Measurements from ENCODE around the gene SSBP3.
"Not testable (repeated sequence)": the region's sequence is repeated elsewhere in the genome, so short reads cannot be mapped to it uniquely, and the experiment has no call there.

The SSBP3 gene

DNA sequence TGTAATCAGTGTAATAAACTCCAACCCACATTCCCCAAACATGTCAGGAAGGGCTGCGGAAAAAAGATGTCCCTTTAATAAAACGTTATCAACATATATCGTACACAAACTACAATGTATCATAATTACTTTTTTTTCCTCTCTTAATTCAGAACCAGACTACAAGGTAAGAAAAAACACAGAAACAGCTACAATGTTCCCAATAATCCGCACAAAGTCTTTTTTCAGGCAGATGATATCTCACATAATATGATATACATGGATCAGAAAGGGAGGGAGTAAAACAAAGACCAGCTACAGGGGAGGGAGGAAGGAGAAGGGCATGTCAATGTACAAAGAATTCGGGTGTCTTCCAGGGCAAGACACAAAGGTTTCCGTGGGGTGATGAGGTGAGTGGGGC is 180.8 kb downstream of the SSBP3 start:
- Mint-ChIP-seq H3K4me1 (ENCODE audit: low read depth) (peaks cover 11% of the 10 kb centered on the region), H3K36me3 (no peaks in the 10 kb centered on the region)

DNA sequence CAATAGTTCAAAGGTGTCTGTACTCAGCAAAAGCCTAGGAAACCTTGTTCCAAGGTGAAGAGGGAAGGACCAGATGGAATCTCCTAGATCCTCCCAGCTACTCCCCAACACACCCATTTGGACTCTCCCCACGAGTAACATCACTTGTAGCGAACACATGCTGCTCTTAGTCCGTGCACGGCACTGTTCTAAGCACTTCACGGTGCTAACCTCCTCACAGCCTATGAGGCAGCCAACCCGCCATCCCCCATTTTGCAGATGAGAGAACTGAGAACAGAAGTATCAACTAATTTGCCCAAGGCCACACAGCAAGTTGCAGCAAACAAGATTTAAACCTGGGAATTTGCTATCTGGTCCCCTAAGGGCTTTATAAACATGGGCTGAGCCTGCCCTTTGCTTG is 182.0 kb downstream of the SSBP3 start:
- Mint-ChIP-seq H3K4me3 (no peak overlapping the region), H3K27me3 (no peaks in the 10 kb centered on the region), H3K36me3 (no peaks in the 10 kb centered on the region), H3K9me3 (ENCODE audit: low read depth) (no peaks in the 10 kb centered on the region), H3K27ac (no peak overlapping the region), H3K4me1 (ENCODE audit: low read depth) (peaks cover 5% of the 10 kb centered on the region)

More for the DNA sequence above, 180.8 kb downstream of the SSBP3 start:
- Mint-ChIP-seq H3K27me3 (no peaks in the 10 kb centered on the region), H3K27ac (no peak overlapping the region), H3K9me3 (ENCODE audit: low read depth) (no peaks in the 10 kb centered on the region), H3K4me3 (no peak overlapping the region)

- no peaks in the 10 kb centered on the region for H3K27me3 Mint-ChIP-seq
- H3K27ac Mint-ChIP-seq = peak overlapping the region; percentile 11
- peaks cover under 1% of the 10 kb centered on the region for H3K36me3 Mint-ChIP-seq
- H3K4me3 Mint-ChIP-seq = no peak overlapping the region
- peaks cover 3% of the 10 kb centered on the region for H3K4me1 Mint-ChIP-seq (ENCODE audit: low read depth)
- no peaks in the 10 kb centered on the region for H3K9me3 Mint-ChIP-seq (ENCODE audit: low read depth)
Observed at GRCh38 chr1:54223441-54224202, 182.6 kb downstream of the SSBP3 start.

DNA sequence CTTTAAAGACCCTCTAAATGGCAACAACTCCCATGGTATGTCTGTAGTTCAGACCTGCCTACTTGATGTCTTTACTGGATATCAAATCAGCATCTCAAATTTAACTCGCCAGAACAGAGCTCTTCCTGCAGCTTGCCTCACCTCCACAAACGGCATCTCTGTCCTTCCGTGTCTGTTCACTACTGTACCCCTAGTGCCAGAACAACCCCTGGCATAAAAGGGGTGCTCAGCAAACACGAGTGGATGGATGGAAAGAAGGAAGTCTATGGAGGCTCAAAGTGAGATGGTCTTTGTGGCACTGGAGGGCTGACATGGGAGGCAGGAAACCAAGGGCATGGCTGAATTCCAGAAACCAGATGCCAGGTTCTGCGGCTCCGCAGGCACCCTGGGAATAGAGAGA is 183.5 kb downstream of the SSBP3 start:
- Mint-ChIP-seq H3K4me3 (no peak overlapping the region), H3K4me1 (ENCODE audit: low read depth) (peaks cover 3% of the 10 kb centered on the region), H3K27ac (no peak overlapping the region), H3K36me3 (peaks cover 3% of the 10 kb centered on the region), H3K9me3 (ENCODE audit: low read depth) (no peaks in the 10 kb centered on the region), H3K27me3 (no peaks in the 10 kb centered on the region)

DNA sequence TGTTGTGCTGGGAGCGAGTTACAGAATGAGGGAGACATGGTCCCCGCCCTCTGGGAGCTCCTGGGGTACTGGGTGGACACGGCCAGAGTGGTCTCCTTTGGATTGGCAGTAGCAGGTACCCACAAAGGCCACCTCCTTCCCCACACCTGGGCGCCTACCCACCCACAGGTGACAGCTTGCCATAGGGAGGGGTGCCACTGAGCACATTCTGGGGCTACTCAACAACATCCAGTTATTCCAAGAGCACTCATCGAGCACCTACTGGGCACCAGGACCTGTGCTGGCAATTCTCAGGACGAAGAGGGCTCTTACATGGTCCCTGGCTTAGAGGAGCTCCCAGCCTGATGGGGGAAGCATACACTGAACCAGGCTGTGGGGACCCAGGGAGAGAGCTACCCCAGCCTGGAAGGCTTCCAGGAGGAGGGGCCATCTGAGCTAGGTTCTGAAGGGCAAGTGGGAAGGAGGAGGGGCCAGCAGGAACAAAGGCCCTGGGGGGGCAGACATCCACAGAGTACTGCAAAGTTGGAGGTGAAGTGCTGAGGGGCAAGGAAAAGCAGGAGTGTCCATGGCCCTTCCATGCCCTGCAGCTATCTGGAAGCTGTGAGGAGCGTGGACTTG is 184.2 kb downstream of the SSBP3 start:
- H3K4me1 Mint-ChIP-seq (ENCODE audit: low read depth) = peaks cover 3% of the 10 kb centered on the region
- no peak overlapping the region for H3K27ac Mint-ChIP-seq
- H3K4me3 Mint-ChIP-seq = no peak overlapping the region
- peaks cover 7% of the 10 kb centered on the region for H3K36me3 Mint-ChIP-seq
- H3K9me3 Mint-ChIP-seq (ENCODE audit: low read depth) = no peaks in the 10 kb centered on the region
- no peaks in the 10 kb centered on the region for H3K27me3 Mint-ChIP-seq

- H3K9me3 Mint-ChIP-seq (ENCODE audit: low read depth) = no peaks in the 10 kb centered on the region
Observed at GRCh38 chr1:54221113-54221834, 184.9 kb downstream of the SSBP3 start.

DNA sequence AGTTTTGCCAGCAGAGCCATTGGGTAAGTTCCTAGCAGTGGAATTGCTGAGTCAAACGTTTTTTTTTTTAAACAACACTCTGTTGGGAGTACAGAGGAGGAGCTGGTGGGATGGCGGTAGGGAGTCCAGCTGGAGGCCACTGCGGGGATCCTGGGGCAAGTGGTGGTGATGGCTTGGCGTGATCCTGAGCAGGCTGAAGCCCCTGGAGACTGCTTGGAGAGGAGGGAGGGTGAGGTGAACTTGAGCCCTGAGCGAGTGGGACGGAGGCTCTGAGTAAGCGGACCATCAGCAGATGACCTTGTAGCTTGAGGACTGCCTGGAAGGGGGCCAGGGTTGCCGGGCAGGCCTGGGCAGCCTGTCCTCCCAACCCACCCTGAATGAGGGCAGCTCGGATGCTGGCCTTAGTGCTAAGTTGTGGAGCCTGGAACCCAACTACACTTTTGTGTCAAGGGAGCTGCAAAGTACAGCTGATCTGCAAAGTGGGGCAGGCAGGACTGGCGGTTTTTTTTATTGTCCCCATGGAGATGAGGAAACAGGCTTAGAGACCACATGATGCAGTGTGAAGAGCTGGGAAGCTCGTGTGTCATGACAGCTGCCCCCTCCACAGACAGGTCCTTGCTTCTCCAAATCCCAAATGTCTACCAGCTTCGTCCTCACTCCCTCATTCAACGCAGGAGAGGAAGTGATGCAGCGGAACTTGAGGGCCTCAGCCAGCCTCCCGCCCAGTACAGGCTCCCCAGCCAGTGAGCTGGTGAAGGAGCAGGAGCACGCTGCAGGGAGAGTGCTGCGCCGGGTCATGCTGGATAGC is 186.0 kb downstream of the SSBP3 start:
- H3K9me3 Mint-ChIP-seq (ENCODE audit: low read depth) = no peaks in the 10 kb centered on the region
- no peak overlapping the region for H3K4me3 Mint-ChIP-seq
- peaks cover 10% of the 10 kb centered on the region for H3K36me3 Mint-ChIP-seq
- H3K27ac Mint-ChIP-seq = peak overlapping the region; percentile 4
- H3K27me3 Mint-ChIP-seq = no peaks in the 10 kb centered on the region
- H3K4me1 Mint-ChIP-seq (ENCODE audit: low read depth) = peaks cover 3% of the 10 kb centered on the region

More at GRCh38 chr1:54221113-54221834, 184.9 kb downstream of the SSBP3 start:
- peaks cover 3% of the 10 kb centered on the region for H3K4me1 Mint-ChIP-seq (ENCODE audit: low read depth)
- H3K27ac Mint-ChIP-seq = no peak overlapping the region
- H3K27me3 Mint-ChIP-seq = no peaks in the 10 kb centered on the region
- no peak overlapping the region for H3K4me3 Mint-ChIP-seq
- peaks cover 10% of the 10 kb centered on the region for H3K36me3 Mint-ChIP-seq

DNA sequence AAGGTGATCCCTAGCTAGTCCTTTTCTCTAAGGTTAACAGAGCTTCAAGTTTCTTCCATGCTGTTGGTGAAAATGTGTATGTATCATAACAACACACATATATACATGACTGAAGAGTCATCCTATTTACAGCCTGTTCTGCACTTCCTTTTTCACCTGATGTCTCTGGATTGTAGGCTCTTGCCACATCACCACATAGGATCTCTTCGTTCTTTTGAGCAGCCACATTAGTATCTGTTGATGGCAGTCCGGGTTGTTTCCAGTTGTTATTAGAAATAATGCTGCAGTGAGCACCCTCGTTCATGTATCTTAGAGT is 186.5 kb downstream of the SSBP3 start:
- Mint-ChIP-seq H3K27me3 (no peaks in the 10 kb centered on the region), H3K36me3 (peaks cover 10% of the 10 kb centered on the region), H3K9me3 (ENCODE audit: low read depth) (no peaks in the 10 kb centered on the region), H3K27ac (peak overlapping the region; percentile 4), H3K4me3 (no peak overlapping the region), H3K4me1 (ENCODE audit: low read depth) (peaks cover 3% of the 10 kb centered on the region)

DNA sequence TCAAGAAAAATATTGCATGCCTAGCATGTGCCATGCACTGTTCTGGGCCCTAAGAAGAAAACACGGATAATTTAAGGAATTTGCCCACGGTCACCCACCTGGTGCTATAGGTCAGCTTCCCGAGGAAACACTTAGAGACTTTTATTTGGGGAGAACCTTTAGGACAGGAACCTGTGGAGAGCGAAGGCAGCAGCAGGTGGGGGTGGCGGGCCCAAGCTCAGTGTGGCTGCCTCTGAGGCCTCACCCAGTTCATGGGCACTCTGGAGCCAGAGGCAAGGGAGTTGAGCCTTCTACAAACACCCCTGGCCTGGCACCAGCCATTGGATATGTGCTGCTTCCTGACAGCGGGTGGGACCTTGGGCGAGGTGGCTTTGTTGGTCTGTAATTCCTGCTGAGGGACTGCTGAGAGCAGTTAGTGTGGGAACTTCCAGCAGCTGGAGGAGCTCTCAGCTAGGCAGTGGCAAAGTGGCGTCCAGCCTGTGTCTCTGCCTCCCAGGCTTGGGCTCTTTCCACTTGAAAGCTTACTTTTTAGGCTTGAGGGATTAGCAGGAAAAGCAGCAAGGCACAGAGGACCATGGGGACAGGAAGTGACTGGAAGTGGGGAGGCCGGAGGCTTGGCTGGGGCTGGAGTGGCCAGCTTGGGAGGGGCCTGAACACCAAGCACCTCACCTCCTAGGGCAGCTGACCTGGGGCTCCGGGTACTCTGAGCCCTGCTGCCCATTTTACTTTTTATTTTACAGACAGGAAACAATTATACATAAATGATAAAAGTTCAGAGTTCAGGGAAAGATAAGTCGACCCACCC is 187.1 kb downstream of the SSBP3 start:
- peaks cover 3% of the 10 kb centered on the region for H3K4me1 Mint-ChIP-seq (ENCODE audit: low read depth)
- H3K27me3 Mint-ChIP-seq = no peaks in the 10 kb centered on the region
- H3K4me3 Mint-ChIP-seq = no peak overlapping the region
- no peaks in the 10 kb centered on the region for H3K9me3 Mint-ChIP-seq (ENCODE audit: low read depth)
- peak overlapping the region; percentile 4 for H3K27ac Mint-ChIP-seq
- peaks cover 10% of the 10 kb centered on the region for H3K36me3 Mint-ChIP-seq

- no peak overlapping the region for H3K27ac Mint-ChIP-seq
- H3K36me3 Mint-ChIP-seq = peaks cover 15% of the 10 kb centered on the region
- no peaks in the 10 kb centered on the region for H3K9me3 Mint-ChIP-seq (ENCODE audit: low read depth)
- H3K4me3 Mint-ChIP-seq = no peak overlapping the region
- no peaks in the 10 kb centered on the region for H3K27me3 Mint-ChIP-seq
- H3K4me1 Mint-ChIP-seq (ENCODE audit: low read depth) = no peaks in the 10 kb centered on the region
Observed at GRCh38 chr1:54215523-54215922, 190.7 kb downstream of the SSBP3 start.

DNA sequence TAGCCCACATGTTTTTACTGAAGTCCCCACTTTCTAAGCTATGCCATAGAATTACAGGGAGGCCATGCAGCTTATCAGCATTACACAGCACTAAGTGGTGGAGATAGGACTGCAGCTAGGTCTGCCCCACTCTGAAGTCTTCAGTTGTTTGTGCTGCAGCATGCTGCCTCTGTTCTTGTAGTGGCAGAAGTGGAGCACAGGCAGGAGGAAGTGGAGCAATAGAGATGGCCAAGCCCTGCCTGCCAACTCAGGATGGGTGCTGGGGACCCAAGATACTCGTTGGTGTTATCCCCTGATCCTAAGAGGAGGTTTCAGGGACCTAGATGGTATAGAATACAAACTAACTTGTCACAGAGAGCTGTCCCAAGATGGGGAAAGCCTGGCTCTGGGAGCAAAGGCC is 193.3 kb downstream of the SSBP3 start:
- Mint-ChIP-seq H3K9me3 (ENCODE audit: low read depth) (no peaks in the 10 kb centered on the region), H3K27ac (no peak overlapping the region), H3K36me3 (peaks cover 16% of the 10 kb centered on the region)

DNA sequence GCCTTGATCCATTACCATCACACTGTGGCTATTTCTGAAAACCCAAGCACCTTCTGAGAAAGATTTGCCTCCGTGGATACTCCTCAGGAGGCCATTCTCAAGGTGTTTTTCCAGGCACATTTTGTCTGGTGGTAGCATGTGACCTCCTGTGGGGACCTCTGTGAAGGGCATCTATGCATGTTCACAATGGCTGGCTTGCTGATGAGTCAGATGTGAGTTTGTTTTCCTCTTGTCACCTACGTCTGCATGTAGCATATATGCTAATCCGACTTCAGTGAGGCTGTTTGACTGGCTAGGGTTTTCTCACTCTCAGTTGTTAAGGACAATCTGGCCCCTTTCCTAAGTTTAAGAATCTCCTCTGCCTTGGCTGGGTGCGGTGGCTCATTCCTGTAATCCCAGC is 198.3 kb downstream of the SSBP3 start:
- not testable (repeated sequence) for H3K27me3 Mint-ChIP-seq; H3K27ac Mint-ChIP-seq; H3K4me1 Mint-ChIP-seq (ENCODE audit: low read depth); H3K9me3 Mint-ChIP-seq (ENCODE audit: low read depth); H3K4me3 Mint-ChIP-seq
- H3K36me3 Mint-ChIP-seq = peaks cover 16% of the 10 kb centered on the region

More for the DNA sequence above, 193.3 kb downstream of the SSBP3 start:
- H3K4me1 Mint-ChIP-seq (ENCODE audit: low read depth) = no peaks in the 10 kb centered on the region
- no peaks in the 10 kb centered on the region for H3K27me3 Mint-ChIP-seq
- no peak overlapping the region for H3K4me3 Mint-ChIP-seq

- no peaks in the 10 kb centered on the region for H3K9me3 Mint-ChIP-seq (ENCODE audit: low read depth)
- H3K27me3 Mint-ChIP-seq = no peaks in the 10 kb centered on the region
- peaks cover 16% of the 10 kb centered on the region for H3K36me3 Mint-ChIP-seq
- H3K27ac Mint-ChIP-seq = no peak overlapping the region
- H3K4me1 Mint-ChIP-seq (ENCODE audit: low read depth) = peaks cover 13% of the 10 kb centered on the region
- H3K4me3 Mint-ChIP-seq = no peak overlapping the region
Observed at GRCh38 chr1:54207287-54207686, 198.9 kb downstream of the SSBP3 start.

DNA sequence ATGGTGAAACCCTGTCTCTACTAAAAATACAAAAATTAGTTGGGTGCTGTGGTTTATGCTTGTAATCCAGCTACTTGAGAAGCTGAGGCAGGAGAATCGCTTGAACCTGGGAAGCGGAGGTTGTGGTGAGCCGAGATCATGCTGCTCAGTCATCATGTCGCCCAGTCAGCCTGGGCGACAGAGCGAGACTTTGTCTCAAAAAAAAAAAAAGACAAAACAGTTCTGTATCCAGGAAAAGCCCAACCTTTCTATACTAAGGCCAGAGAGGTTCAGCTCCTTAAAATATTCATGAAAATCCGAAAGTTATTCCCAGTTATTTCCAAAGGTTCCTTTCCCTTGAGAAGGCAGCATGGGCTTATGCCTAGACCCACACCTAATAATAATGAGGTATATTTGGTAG is 202.0 kb downstream of the SSBP3 start:
- Mint-ChIP-seq H3K27me3 (no peaks in the 10 kb centered on the region), H3K9me3 (ENCODE audit: low read depth) (no peaks in the 10 kb centered on the region), H3K4me1 (ENCODE audit: low read depth) (peaks cover 31% of the 10 kb centered on the region), H3K36me3 (peaks cover 9% of the 10 kb centered on the region), H3K4me3 (no peak overlapping the region), H3K27ac (no peak overlapping the region)

Data from activated naive CD8-positive, alpha-beta T cell (primary cell).